Superior temporal gyrus (tissue), 1 donor: ENCODE data around the gene WWP2.
"Not testable (repeated sequence)": the region's sequence is repeated elsewhere in the genome, so short reads cannot be mapped to it uniquely, and the experiment has no call there.

Experiments
- DNase-seq: peaks from one replicate; pipeline ENCODE4 v3.0.0-alpha.2; 2016; ENCODE audit errors: extremely low spot score

Gene WWP2

GRCh38 chr16:69745959-69746358 is 16.2 kb upstream of the WWP2 start:
- DNase-seq, result no peak

DNA sequence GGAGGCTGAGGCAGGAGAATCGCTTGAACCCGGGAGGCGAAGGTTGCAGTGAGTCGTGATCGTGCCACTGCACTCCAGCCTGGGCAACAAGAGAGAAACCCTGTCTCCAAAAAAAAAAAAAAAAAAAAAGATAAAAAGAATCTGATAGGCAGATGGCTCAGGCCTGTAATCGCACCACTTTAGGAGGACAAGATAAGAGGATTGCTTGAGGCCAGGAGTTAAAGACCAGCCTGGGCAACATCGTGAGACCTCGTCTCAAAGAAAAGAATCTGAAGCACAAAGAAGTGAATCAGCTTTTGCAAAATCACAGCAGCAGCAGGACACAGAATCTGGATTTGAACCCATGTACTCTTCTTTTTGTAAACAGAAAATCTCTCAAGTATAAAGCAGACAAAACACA is 15.0 kb upstream of the WWP2 start:
- DNase-seq, result no peak

- DNase-seq, result no peak
These were observed 13.3 kb upstream of the WWP2 start for GRCh38 chr16:69748694-69749345.

DNA sequence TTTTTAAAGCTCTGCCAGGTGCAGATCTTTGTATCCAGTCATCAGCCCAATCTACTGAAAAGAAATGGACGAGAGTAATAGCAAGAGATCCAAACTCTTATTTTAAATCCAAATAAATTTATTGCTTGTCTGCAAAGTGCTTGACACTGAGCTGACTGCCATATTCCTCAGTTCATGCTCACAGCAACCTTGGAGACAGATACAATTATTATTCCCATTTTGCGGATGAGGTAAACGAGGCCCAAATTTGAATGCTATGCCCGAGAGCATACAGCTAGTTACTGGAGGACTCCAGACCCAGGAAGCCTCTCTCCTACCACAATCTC is 8.0 kb upstream of the WWP2 start:
- DNase-seq, result no peak

DNA sequence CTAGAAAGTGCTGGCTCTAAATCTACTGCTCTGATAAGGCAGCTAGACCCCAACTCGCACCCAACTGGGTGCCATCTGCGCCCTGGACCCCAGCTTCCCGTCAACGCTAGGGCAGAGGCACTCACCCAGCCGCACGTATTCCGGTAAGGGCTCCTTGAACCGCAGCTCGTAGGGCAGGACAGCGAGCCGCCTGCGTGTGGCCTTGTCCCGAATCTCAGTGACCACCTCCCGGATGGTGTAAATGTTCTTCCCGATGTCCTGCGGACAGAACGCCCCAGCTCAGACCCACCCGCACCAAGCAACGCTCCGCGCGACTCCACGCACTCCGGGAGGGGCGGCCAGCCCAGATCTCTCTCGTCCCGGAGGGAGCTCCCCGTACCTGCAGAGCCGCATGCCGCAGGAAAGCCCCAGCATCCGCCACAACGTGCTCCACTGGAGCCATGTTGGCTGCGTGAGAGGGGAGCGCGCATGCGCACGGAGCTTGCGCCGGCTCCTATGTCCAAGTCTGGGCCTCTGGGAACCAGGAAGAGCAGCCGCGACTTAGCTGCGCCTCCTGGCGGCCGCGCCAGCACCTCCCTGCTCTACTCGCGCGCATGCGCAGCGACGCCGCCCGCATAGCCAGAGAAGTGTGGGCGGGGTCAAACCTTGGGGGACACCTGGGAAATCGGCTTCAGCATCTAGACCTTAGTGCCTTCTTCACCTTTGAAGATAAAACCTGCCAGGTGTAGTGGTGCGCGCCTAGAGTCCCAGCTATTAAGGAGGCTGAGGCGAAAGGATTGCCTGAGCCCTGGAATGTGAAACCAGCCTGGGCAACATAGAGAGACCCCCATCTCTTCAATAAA is 7.4 kb upstream of the WWP2 start, which contains the start of gene NOB1:
Gene NOB1 (minus strand): TSS at position 458 of the 842 bp plus-strand sequence. CDS start 16 bp downstream, at position 442.
- DNase-seq, result peak; percentile 98

DNA sequence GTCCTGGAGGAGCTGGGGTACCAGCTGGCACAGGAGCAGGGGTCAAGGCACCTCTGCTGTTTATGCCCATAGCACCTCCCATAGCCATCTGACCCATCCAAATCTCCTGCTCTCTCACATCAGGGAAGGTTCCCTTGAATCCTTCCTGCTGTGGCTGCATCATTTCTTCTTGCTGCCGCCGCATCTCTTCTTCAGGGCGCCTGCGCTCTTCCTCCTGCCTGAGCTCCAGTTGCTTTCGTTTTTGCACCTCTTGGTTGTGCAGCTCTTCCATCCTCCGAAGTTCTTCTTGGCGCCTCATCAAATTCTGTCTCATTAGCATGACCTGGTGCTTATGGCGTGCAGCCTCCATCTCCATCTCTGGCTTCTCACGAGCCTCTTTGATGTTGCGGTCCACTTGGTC is 5.4 kb upstream of the WWP2 start:
- DNase-seq, result no peak

DNA sequence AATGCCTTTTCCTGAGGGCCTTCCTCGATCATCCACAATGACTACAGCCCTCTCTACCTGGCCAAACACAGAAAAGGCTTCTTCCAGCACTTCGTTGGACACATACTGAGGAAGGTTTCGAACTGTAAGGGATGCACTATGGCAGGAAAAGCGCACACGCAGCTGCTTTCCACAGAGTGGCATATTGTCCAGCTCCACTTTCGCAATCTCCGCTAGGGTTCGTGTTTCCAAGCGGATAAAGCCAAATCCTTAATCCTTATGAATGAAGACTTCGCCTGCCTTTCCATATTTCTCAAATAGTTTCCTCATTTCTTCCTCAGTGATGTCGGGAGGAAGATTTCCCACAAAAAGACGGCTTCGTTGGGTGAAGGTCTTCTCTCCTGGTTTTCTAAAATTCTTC is 4.8 kb upstream of the WWP2 start:
- not testable (repeated sequence) for DNase-seq

DNA sequence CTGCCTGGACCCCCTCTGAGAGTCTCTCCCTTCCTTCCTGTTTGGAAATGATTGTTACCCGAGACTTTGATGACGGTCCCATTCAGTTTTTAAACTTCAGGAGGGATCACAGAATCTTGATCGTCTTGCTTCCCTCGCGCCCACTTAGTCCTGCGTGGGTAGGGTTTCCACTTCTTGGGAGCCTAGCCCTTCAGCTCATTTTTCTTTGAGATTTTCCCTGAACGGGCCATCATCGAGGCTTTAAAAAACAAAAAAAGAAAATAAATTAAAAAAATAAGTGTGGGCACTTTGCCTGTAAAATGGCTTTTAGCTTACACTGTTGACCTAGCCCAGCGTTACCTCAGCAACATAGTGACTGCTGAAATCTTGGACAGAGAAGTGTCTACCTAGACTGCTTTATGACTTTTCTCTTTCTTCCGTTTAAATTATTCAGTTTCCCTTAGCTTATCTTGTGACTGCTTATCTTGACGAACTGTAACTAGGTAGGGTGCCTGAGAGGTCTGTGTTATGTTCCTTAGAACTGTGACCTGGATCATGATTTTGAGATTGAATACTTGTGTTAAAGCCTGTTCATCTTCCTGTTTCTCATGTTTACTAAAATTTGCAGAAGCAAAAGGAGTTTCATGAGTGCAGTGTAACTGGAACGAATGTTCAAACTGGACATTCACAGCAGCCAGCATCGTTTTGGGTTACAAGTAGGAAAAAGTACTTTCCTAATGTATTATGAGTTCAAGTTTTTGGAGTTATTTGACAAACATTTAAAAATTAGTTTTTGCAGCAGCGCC is 874 bp downstream of the WWP2 start:
- DNase-seq, result peak; percentile 56

DNA sequence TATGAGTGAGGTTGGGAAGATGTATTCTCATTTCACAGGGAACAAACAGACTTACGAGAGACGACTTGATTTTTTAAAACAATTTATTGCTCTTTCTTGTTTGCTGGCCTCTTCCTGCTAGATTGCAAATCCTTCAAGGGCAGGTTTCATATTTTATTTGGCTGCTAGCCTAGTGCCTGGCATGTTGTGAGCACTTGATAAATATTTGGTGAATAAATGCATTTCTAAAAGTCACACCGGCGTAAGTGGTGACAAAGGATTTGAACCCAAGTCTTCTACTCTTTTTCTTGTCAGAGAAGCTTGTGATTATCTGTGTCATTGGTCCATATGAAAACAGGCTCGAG is 1.4 kb downstream of the WWP2 start:
- DNase-seq, result no peak

DNA sequence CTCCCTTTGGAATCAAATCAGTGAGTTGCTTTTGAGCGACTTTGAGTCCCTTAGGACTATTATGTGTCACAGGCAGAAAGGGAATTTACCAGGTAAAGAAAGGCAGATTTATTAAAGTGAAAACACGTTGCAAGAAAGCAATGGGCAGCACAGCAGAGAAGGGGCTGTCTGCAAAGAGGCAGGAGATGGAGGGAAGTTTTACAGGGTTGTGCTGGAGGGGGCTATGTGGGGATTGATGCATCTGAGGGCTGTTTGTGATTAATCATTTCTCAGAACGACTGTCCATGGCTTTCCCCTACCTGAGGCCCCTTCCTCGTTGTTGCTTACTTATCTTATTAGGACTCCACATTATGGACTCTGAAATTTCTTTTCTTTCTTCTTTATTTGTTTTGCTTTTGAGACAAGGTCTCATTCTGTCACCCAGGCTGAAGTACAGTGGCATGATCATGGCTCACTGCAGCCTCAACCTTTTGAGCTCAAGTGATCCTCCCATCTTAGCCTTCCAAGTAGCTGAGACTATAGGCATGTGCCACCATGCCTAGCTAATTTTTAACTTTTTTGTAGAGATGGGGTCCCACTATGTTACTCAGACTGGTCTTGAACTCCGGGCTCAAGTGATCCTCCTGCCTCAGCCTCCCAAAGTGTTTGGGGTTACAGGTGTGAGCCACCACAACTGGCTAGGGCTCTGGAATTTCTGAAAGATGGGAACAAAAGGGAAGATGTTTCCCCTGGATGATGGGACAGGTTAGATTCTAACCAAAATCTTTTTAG is 5.5 kb downstream of the WWP2 start:
- no peak for DNase-seq

DNA sequence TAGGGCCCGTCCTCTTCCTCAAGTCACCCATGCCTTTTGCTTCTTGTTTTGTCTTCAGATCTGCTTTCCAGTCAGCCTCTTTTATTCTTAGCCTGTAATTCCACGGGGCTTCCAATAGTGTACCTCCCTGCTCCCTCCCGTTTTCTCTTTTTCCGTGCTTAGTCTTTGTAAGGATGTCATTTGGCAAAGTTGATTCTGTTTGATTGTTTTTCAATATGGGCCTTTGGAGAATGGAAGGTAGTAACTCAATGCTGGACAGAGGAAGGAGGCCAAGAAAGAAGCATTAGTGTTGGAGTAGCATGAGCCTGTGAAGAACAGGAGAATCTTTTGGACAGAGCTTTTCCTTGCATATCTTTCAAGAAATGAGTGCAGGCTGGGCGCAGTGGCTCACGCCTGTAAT is 6.5 kb downstream of the WWP2 start:
- no peak for DNase-seq

DNA sequence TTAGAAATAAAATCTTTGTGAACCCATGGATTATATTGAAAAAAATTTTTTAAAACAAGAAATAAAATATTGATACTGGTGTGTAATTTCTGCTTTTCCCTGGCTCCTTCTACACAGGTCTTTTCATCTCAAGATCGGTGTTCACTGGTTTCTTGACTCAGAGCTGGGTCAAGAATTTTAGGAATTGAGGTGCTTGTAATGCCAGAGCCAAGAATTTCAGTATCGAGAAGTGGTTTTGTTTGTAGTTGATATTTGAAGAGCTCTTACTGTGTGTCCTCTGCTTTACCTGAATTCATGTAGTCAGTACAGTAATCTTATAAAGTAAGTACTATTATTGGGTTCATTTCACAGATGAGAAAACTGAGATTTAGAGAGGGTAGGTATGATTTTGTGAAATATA is 7.3 kb downstream of the WWP2 start:
- no peak for DNase-seq

DNA sequence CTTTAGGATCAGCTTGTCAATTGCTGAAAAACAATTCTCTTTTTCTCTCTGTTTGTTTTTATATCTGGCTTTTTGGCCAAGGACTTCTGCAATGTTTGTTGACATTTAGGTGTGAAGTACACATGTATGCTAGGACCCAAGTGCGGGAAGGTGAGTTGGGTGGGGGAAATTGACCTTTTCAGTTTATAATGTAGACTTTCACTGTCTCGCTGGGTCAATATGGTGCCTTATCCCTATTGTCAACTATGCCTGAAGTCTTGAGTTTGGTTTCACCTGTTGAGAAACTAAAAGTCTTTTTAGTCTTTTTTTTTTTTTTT is 9.5 kb downstream of the WWP2 start:
- DNase-seq, result no peak

DNA sequence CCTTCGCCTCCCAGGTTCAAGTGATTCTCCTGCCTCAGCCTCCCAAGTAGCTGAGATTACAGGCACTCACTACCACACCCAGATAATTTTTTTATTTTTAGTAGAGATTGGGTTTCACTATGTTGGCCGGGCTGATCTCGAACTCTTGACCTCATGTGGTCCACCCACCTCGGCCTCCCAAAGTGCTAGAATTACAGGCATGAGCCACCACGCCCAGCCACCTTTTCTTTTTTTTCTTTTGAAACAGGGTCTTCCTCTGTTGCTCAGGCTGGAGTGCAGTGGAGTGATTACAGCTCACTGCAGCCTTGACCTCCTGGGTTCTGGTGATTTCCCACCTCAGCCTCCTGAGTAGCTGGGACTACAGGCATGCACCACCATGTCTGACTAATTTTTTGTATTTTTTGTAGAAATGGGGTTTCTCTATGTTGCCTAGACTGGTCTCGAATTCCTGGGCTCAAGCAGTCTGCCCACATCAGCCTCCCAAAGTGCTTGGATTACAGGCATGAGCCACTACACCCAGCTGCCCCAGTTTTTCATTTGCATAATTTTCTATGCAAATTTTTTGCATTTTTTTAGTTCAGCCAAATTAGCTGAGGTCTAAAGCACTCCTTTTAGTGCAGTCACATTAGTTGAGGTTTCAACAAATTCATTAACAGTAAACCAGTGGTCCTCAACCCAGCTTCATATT is 11.3 kb downstream of the WWP2 start:
- DNase-seq, result no peak

- no peak for DNase-seq
These were observed 13.4 kb downstream of the WWP2 start for GRCh38 chr16:69775563-69775962.

- DNase-seq, result no peak
These were observed 17.6 kb downstream of the WWP2 start for GRCh38 chr16:69779724-69780123.

DNA sequence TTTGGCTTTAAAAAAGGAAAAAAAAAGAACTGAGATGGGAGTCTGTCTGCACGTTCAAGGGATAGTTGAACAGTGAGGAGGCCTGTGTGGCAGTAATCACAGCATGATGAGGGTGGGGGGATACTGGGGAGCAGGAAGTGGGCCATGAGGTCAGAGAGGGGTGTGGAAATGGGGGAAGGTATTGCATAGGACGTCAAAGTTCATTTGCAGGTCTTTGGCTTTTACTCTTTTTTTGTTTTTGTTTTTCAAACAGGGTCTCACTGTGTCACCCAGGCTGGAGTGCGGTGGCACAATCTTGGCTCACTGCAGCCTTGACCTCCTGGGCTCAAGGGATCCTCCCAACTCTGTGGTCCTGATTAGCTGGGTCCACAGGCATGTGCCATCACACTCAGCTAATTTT is 19.0 kb downstream of the WWP2 start:
- DNase-seq, result no peak

DNA sequence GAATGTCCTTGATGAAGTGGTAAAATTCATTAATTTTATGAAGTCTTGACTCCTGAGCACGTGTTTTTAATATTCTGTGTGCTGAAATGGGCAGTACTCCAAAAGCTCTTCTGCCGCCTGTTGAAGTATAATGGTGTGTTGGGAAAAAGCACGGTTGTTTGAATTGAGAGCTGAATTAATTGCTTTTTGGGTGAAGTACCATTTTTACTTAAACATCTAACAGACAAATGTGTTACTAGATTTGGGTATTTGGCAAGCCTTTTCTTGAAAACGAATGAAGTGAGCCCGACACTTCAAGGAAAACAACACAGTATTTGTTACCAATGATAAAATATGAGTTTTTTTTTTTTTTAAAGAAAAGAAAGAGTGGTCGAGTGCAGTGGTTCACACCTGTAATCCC is 22.5 kb downstream of the WWP2 start:
- DNase-seq, result no peak

GRCh38 chr16:69787883-69788282 is 25.8 kb downstream of the WWP2 start:
- no peak for DNase-seq

GRCh38 chr16:69791391-69791847 is 29.3 kb downstream of the WWP2 start:
- not testable (repeated sequence) for DNase-seq

DNA sequence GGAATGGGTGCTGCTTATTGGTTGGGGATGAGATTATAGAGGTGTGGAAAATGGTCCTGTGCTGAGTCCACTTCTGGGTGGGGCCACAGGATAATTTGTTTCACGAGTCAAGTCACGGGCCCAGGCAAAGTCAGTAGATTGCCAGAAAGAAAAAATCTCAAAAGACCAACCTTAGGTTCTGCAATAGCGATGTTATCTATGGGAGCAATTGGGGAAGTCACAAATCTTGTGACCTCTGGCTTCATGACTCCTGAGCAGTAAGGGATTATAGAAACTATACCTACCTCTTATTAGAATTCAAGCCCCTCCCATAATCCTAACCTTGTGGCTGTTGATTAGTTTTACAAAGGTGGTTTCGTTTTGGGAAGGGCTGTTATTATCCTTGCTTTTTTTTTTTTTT is 31.4 kb downstream of the WWP2 start:
- no peak for DNase-seq

- DNase-seq, result no peak
These were observed 32.4 kb downstream of the WWP2 start for GRCh38 chr16:69794486-69794885.
